D341Med (cell line): ENCODE results near the gene SYNGAP1.

ENCODE experiments used
- DNase-seq: peaks from one replicate; pipeline ENCODE4 v3.0.0; 2012; ENCODE audit warnings: low spot score

The SYNGAP1 gene

GRCh38 chr6:33404884-33405283 is 15.0 kb upstream of the SYNGAP1 start:
- no peak for DNase-seq

- DNase-seq, result no peak
Measured at GRCh38 chr6:33405386-33405940, 14.4 kb upstream of the SYNGAP1 start.

- no peak for DNase-seq
Measured at GRCh38 chr6:33406126-33406525, 13.7 kb upstream of the SYNGAP1 start.

GRCh38 chr6:33407132-33407718 is 12.6 kb upstream of the SYNGAP1 start:
- no peak for DNase-seq

GRCh38 chr6:33410050-33410710 is 9.7 kb upstream of the SYNGAP1 start:
- peak; percentile 98 for DNase-seq

GRCh38 chr6:33410711-33411631 is 8.9 kb upstream of the SYNGAP1 start, which contains the start of gene PHF1:
TSS of gene PHF1 (plus strand) at chr6:33411014. CDS start at chr6:33412264, 1,250 bp downstream.
- DNase-seq, result peak; percentile 86

- no peak for DNase-seq
Measured at GRCh38 chr6:33411632-33412005, 8.2 kb upstream of the SYNGAP1 start.

- no peak for DNase-seq
Measured at GRCh38 chr6:33412140-33413009, 7.5 kb upstream of the SYNGAP1 start.

GRCh38 chr6:33413241-33414120 is 6.4 kb upstream of the SYNGAP1 start:
- no peak for DNase-seq

- no peak for DNase-seq
Measured at GRCh38 chr6:33414592-33415271, 5.1 kb upstream of the SYNGAP1 start.

- DNase-seq, result no peak
Measured at GRCh38 chr6:33415831-33416230, 4.0 kb upstream of the SYNGAP1 start.

- DNase-seq, result no peak
Measured at GRCh38 chr6:33416386-33417127, 3.3 kb upstream of the SYNGAP1 start.

- DNase-seq, result no peak
Measured at GRCh38 chr6:33417128-33417902, 2.5 kb upstream of the SYNGAP1 start.

- peak; percentile 94 for DNase-seq
Measured at GRCh38 chr6:33417903-33418689, 1.8 kb upstream of the SYNGAP1 start, which contains the start of gene CUTA. TSS of gene CUTA (minus strand) at chr6:33418107. CDS start at chr6:33418000, 107 bp downstream.

- no peak for DNase-seq
Measured at GRCh38 chr6:33418690-33419291, 1.1 kb upstream of the SYNGAP1 start.

- DNase-seq, result no peak
Measured at GRCh38 chr6:33420491-33421343, 852 bp downstream of the SYNGAP1 start.
